HUES6 (cell line): ENCODE data around the gene FOXL3.

ENCODE experiments used
- H3K27ac ChIP-seq: 2 replicates; pipeline ENCODE4 v1.7.0; 2013; ENCODE audit warnings: low read depth, mild to moderate bottlenecking, low read length, inconsistent platforms
- H3K27me3 ChIP-seq: 2 replicates; pipeline ENCODE4 v1.6.1; 2013; ENCODE audit warnings: low read length; ENCODE audit not compliant: control insufficient read depth, insufficient read depth
- H3K36me3 ChIP-seq: 2 replicates; pipeline ENCODE4 v1.6.1; 2013; ENCODE audit warnings: low read length; ENCODE audit not compliant: control insufficient read depth, insufficient read depth
- H3K4me1 ChIP-seq: 2 replicates; pipeline ENCODE4 v1.6.1; 2013; ENCODE audit warnings: low read length; ENCODE audit not compliant: control insufficient read depth, insufficient read depth
- H3K4me3 ChIP-seq: 2 replicates; pipeline ENCODE4 v1.5.1; 2013; ENCODE audit warnings: low read depth, low read length
- H3K9ac ChIP-seq: one replicate; pipeline ENCODE4 v1.6.1; 2013; ENCODE audit warnings: mild to moderate bottlenecking, low read length
- H3K9me3 ChIP-seq: 2 replicates; pipeline ENCODE4 v1.6.1; 2013; ENCODE audit warnings: low read depth, low read length; ENCODE audit not compliant: control insufficient read depth, insufficient read depth

The FOXL3 gene

GRCh38 chr7:322111-322671 is 32.2 kb downstream of the FOXL3 start:
- Histone ChIP-seq H3K9me3 (peaks cover 14% of the 10 kb centered on the region), H3K9ac (no peak overlapping the region), H3K27ac (no peak overlapping the region), H3K4me3 (peak overlapping the region; percentile 36; the same call in 1 of the 2 replicates), H3K36me3 (no peaks in the 10 kb centered on the region), H3K27me3 (peaks cover 9% of the 10 kb centered on the region; the same call in 1 of the 2 replicates), H3K4me1 (no peaks in the 10 kb centered on the region)

GRCh38 chr7:322708-323111 is 32.7 kb downstream of the FOXL3 start:
- Histone ChIP-seq H3K27me3 (peaks cover 9% of the 10 kb centered on the region; the same call in 1 of the 2 replicates), H3K27ac (no peak overlapping the region), H3K4me3 (0 out of 2 replicates have a peak overlapping the region, but pooled peaks have one; percentile 36), H3K9me3 (peaks cover 12% of the 10 kb centered on the region), H3K36me3 (no peaks in the 10 kb centered on the region), H3K4me1 (no peaks in the 10 kb centered on the region), H3K9ac (no peak overlapping the region)

- H3K36me3 ChIP-seq = no peaks in the 10 kb centered on the region
- no peak overlapping the region for H3K4me3 ChIP-seq
- H3K27me3 ChIP-seq = peaks cover 9% of the 10 kb centered on the region; the same call in 1 of the 2 replicates
- no peak overlapping the region for H3K27ac ChIP-seq
- no peak overlapping the region for H3K9ac ChIP-seq
- no peaks in the 10 kb centered on the region for H3K4me1 ChIP-seq
- H3K9me3 ChIP-seq = peaks cover 6% of the 10 kb centered on the region; the same call in 1 of the 2 replicates
Measured at GRCh38 chr7:323410-323809, 33.4 kb downstream of the FOXL3 start.

- H3K9me3 ChIP-seq = peaks cover 6% of the 10 kb centered on the region; the same call in 1 of the 2 replicates
- no peak overlapping the region for H3K4me3 ChIP-seq
- no peak overlapping the region for H3K9ac ChIP-seq
- H3K27me3 ChIP-seq = peaks cover 8% of the 10 kb centered on the region; the same call in 1 of the 2 replicates
- no peaks in the 10 kb centered on the region for H3K36me3 ChIP-seq
- H3K4me1 ChIP-seq = no peaks in the 10 kb centered on the region
- no peak overlapping the region for H3K27ac ChIP-seq
Measured at GRCh38 chr7:324011-324410, 34.0 kb downstream of the FOXL3 start.

GRCh38 chr7:325051-325798 is 35.3 kb downstream of the FOXL3 start:
- no peak overlapping the region for H3K9ac ChIP-seq
- H3K27ac ChIP-seq = no peak overlapping the region
- H3K36me3 ChIP-seq = no peaks in the 10 kb centered on the region
- H3K9me3 ChIP-seq = peaks cover 6% of the 10 kb centered on the region; the same call in 1 of the 2 replicates
- H3K4me3 ChIP-seq = no peak overlapping the region
- H3K27me3 ChIP-seq = peaks cover 3% of the 10 kb centered on the region; the same call in 1 of the 2 replicates
- no peaks in the 10 kb centered on the region for H3K4me1 ChIP-seq

- no peaks in the 10 kb centered on the region for H3K4me1 ChIP-seq
- H3K4me3 ChIP-seq = no peak overlapping the region
- H3K27me3 ChIP-seq = peaks cover 8% of the 10 kb centered on the region; the same call in 1 of the 2 replicates
- H3K9ac ChIP-seq = no peak overlapping the region
- no peaks in the 10 kb centered on the region for H3K36me3 ChIP-seq
- H3K9me3 ChIP-seq = peaks cover 4% of the 10 kb centered on the region; the same call in 1 of the 2 replicates
- H3K27ac ChIP-seq = no peak overlapping the region
Measured at GRCh38 chr7:325811-326210, 35.8 kb downstream of the FOXL3 start.

GRCh38 chr7:326273-326672 is 36.3 kb downstream of the FOXL3 start:
- Histone ChIP-seq H3K27ac (no peak overlapping the region), H3K27me3 (peaks cover 10% of the 10 kb centered on the region; the same call in 1 of the 2 replicates), H3K4me3 (no peak overlapping the region), H3K36me3 (no peaks in the 10 kb centered on the region), H3K9me3 (peaks cover 4% of the 10 kb centered on the region; the same call in 1 of the 2 replicates), H3K4me1 (no peaks in the 10 kb centered on the region), H3K9ac (no peak overlapping the region)

GRCh38 chr7:326809-327232 is 36.9 kb downstream of the FOXL3 start:
- no peaks in the 10 kb centered on the region for H3K36me3 ChIP-seq
- H3K4me1 ChIP-seq = no peaks in the 10 kb centered on the region
- no peak overlapping the region for H3K9ac ChIP-seq
- no peak overlapping the region for H3K4me3 ChIP-seq
- no peak overlapping the region for H3K27ac ChIP-seq
- H3K27me3 ChIP-seq = peaks cover 10% of the 10 kb centered on the region; the same call in 1 of the 2 replicates
- peaks cover 4% of the 10 kb centered on the region; the same call in 1 of the 2 replicates for H3K9me3 ChIP-seq

- H3K9me3 ChIP-seq = peaks cover 4% of the 10 kb centered on the region; the same call in 1 of the 2 replicates
- H3K4me1 ChIP-seq = no peaks in the 10 kb centered on the region
- H3K27me3 ChIP-seq = peaks cover 15% of the 10 kb centered on the region; the same call in 1 of the 2 replicates
- H3K27ac ChIP-seq = no peak overlapping the region
- H3K4me3 ChIP-seq = no peak overlapping the region
- H3K36me3 ChIP-seq = no peaks in the 10 kb centered on the region
- H3K9ac ChIP-seq = no peak overlapping the region
Measured at GRCh38 chr7:327233-327931, 37.4 kb downstream of the FOXL3 start.

GRCh38 chr7:327991-328702 is 38.2 kb downstream of the FOXL3 start:
- no peak overlapping the region for H3K4me3 ChIP-seq
- H3K4me1 ChIP-seq = no peaks in the 10 kb centered on the region
- no peak overlapping the region for H3K9ac ChIP-seq
- H3K27me3 ChIP-seq = peaks cover 16% of the 10 kb centered on the region; the same call in 1 of the 2 replicates
- H3K27ac ChIP-seq = no peak overlapping the region
- H3K36me3 ChIP-seq = no peaks in the 10 kb centered on the region
- peaks cover 4% of the 10 kb centered on the region; the same call in 1 of the 2 replicates for H3K9me3 ChIP-seq
